ENCODE results near the gene HDAC4. TPM values are rescaled to one million over a fixed set of nuclear protein-coding genes. Genes with fewer than 3 reads are reported as not detected.

Gene HDAC4
- total and polyA plus RNA-seq, 3 donors from 2014 or later = 29.0 to 67.5 (median 58.7) TPM

GRCh38 chr2:239264838-239265651, 135.8 kb downstream of the HDAC4 start:
- Histone ChIP-seq H3K27ac (peak overlapping the region; percentile 24 to 43), H3K4me3 (no peak overlapping the region), H3K36me3 (ENCODE audit: low read depth, missing control alignments) (no peaks in the 10 kb centered on the region), H3K27me3 (no peaks in the 10 kb centered on the region), H3K4me1 (peaks cover 50% of the 10 kb centered on the region), H3K9me3 (no peaks in the 10 kb centered on the region)
- DNase-seq = peak; percentile 54
- 57 to 64% methylated on average over 4 to 11 of the region's 11 CpGs for WGBS, 2 donors
- TF ChIP-seq POLR2A (IDR thresholded peaks at IDR 0.05) (no peak), CTCF (IDR thresholded peaks at IDR 0.05) (peak in 1 of 3 experiments; percentile 5)
- intact Hi-C loops (cut with DNase I; ENCODE audit: low total_unique reads) = no loop called here

GRCh38 chr2:239264492-239264837, 136.4 kb downstream of the HDAC4 start:
- TF ChIP-seq CTCF (IDR thresholded peaks at IDR 0.05) = no peak
- no peak for TF ChIP-seq POLR2A (IDR thresholded peaks at IDR 0.05)
- DNase-seq = peak; percentile 30
- H3K27me3 ChIP-seq = no peaks in the 10 kb centered on the region
- WGBS, 2 donors = 38 to 71% methylated on average over 8 to 9 of the region's 9 CpGs
- H3K4me1 ChIP-seq = peaks cover 50% of the 10 kb centered on the region
- H3K4me3 ChIP-seq = no peak overlapping the region
- intact Hi-C loops (cut with DNase I; ENCODE audit: low total_unique reads) = no loop called here
- H3K27ac ChIP-seq = peak overlapping the region; percentile 24 to 43
- H3K36me3 ChIP-seq (ENCODE audit: low read depth, missing control alignments) = no peaks in the 10 kb centered on the region
- no peaks in the 10 kb centered on the region for H3K9me3 ChIP-seq

- no peak overlapping the region for H3K4me3 ChIP-seq
- peak; percentile 13 for DNase-seq
- H3K27ac ChIP-seq = peak overlapping the region in 1 of 2 donors; percentile 24
Measured at GRCh38 chr2:239263669-239264491, 136.9 kb downstream of the HDAC4 start.

GRCh38 chr2:239263231-239263630, 137.6 kb downstream of the HDAC4 start:
- TF ChIP-seq POLR2A (IDR thresholded peaks at IDR 0.05) (no peak), CTCF (IDR thresholded peaks at IDR 0.05) (no peak)
- no peaks in the 10 kb centered on the region for H3K27me3 ChIP-seq
- peaks cover 47% of the 10 kb centered on the region for H3K4me1 ChIP-seq
- H3K27ac ChIP-seq = no peak overlapping the region
- no peaks in the 10 kb centered on the region for H3K36me3 ChIP-seq (ENCODE audit: low read depth, missing control alignments)
- no peak overlapping the region for H3K4me3 ChIP-seq
- peak; percentile 12 for DNase-seq
- H3K9me3 ChIP-seq = no peaks in the 10 kb centered on the region
- WGBS, 2 donors = 79 to 97% methylated on average over 6 to 11 of the region's 14 CpGs
- intact Hi-C loops (cut with DNase I; ENCODE audit: low total_unique reads) = no loop called here

More at GRCh38 chr2:239263669-239264491, 136.9 kb downstream of the HDAC4 start:
- Histone ChIP-seq H3K36me3 (ENCODE audit: low read depth, missing control alignments) (no peaks in the 10 kb centered on the region), H3K27me3 (no peaks in the 10 kb centered on the region), H3K9me3 (no peaks in the 10 kb centered on the region), H3K4me1 (peaks cover 50% of the 10 kb centered on the region)
- intact Hi-C loops (cut with DNase I; ENCODE audit: low total_unique reads) = no loop called here
- 81 to 87% methylated on average over 18 to 28 of the region's 28 CpGs for WGBS, 2 donors
- no peak for TF ChIP-seq POLR2A (IDR thresholded peaks at IDR 0.05)
- TF ChIP-seq CTCF (IDR thresholded peaks at IDR 0.05) = no peak

Measured in testis (tissue), 3 donors.